Sigmoid colon (tissue), 4 donors: Measurements from ENCODE around the gene BDKRB1.

Experiments
- POLR2AphosphoS5 ChIP-seq, 4 donors: sonication (generic); formaldehyde crosslinking; IDR thresholded peaks; one replicate each; pipeline ENCODE4 v1.6.1; 2017; ENCODE audit warnings: antibody characterized with exemption in 4 of 4
- TF ChIP-seq, protein P1 (sequence below), 4 experiments: fragments of 450-650 bp in 3 of 4; fragments of 200-600 bp in 1 of 4; IDR thresholded peaks; one replicate each; pipeline ENCODE4 v1.5.1; 2016 to 2019; ENCODE audit warnings: antibody characterized with exemption in 4 of 4, mild to moderate bottlenecking in 3 of 4, moderate library complexity in 2 of 4

GRCh38 chr14:96268431-96269358, 12.7 kb downstream of the BDKRB1 start:
- TF ChIP-seq POLR2AphosphoS5 (IDR thresholded peaks at IDR 0.05): peak; percentile 69 to 92 (median 84)
- TF ChIP-seq, protein P1, sequence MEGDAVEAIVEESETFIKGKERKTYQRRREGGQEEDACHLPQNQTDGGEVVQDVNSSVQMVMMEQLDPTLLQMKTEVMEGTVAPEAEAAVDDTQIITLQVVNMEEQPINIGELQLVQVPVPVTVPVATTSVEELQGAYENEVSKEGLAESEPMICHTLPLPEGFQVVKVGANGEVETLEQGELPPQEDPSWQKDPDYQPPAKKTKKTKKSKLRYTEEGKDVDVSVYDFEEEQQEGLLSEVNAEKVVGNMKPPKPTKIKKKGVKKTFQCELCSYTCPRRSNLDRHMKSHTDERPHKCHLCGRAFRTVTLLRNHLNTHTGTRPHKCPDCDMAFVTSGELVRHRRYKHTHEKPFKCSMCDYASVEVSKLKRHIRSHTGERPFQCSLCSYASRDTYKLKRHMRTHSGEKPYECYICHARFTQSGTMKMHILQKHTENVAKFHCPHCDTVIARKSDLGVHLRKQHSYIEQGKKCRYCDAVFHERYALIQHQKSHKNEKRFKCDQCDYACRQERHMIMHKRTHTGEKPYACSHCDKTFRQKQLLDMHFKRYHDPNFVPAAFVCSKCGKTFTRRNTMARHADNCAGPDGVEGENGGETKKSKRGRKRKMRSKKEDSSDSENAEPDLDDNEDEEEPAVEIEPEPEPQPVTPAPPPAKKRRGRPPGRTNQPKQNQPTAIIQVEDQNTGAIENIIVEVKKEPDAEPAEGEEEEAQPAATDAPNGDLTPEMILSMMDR (IDR thresholded peaks at IDR 0.05): no peak
